Inflammatory macrophage (primary cell): Measurements from ENCODE around the gene SYCP2L.
"Not testable (repeated sequence)": the region's sequence is repeated elsewhere in the genome, so short reads cannot be mapped to it uniquely, and the experiment has no call there.

ENCODE experiments used
- DNase-seq, 2 donors: peaks; one replicate each; pipeline ENCODE4 v3.0.0-alpha.2; 2020 to 2022

The SYCP2L gene

DNA sequence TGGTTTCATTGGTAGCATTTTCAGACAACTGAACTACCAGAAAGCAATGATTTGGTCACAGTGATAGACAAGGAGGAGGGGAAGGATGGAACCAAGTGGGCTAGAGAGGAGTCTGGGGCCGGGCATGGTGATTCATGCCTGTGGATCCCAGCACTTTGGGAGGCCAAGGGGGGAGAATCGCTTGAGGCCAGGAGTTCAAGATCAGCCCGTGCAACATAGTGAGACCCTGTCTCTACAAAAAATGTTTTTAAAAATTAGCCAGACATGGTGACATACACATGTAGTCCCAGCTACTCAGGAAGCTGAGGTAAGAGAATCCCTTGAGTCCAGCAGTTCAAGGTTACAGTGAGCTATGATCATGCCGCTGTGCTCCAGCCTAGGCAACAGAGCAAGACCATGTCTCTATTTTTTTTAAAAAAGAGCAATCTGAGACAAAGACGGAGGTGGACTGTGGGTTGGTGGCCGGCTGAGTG, 70.6 kb downstream of the SYCP2L start:
- no peak for DNase-seq

DNA sequence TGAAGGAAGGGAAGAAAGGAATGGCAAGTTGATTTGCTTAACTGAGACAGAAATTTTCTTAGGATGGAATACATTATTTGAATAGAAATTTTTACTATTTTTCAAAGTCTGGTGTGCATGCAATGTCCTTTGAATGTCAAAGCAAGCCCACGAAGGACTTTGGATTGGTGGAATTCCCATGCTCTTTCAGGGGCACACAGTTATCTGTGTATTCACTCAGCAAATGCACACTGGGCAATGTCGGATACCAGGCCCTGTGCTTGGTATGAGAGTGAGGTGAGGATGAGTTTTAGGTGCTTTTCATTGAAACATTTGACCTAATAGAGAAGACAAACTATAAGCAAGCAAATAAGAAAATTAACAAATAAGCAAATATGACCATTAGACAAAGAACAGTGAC, 73.3 kb downstream of the SYCP2L start:
- DNase-seq: no peak

DNA sequence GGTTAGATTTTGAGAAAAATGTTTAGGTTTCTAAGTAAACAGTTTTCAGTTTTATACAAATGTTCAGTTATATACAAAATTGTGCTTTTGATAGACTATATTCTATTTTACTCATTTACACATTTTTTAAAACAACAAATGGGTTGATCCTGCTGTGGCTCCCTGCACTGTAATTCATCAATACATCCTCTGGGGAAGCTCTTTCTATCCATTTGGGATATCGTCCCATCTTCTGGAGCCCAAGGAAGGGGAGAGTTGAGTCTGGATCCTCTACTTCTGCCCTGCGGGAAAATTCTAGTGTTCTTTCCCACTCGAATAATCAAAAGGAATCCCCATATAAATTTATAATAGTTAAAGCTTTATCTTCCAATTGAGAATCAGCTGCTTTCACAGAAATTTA, 75.0 kb downstream of the SYCP2L start:
- DNase-seq: no peak

DNA sequence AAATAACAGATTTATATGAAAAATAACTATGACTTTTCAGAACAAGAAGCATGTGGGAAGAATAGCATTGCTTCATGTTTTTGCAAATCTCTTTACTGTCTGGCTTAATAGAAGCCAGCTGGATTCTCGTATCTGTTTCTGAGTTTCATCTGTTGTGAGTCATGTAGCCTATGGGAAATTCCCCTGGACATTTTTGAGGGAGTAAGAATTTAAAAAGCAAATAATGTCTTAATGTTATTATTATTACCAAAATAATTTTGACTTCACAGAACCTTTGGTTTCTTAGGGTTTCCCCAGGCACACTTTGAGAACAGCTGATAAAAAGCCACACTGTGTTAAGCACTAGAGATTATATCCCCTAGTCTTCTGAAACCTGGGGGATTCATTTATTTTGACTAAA, 75.8 kb downstream of the SYCP2L start:
- no peak for DNase-seq

DNA sequence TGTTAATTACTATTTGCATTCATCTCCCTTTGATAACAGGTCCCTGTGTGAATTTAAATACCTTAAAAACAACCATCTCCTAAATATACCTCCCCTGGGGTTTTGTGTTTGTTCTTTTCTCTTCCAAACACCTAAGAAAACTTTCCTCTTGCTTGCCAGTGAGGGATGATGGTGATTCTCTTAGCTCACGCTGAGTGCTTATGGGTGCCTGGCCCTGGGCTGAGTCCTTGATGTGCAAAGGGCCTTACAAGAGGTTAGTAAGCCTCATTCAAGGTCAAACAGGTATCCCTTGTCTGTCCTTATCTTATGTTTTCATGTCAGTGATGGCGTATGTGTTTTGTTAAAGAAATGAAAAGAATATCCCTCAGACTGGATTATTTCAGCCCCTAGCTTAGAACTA, 76.3 kb downstream of the SYCP2L start:
- no peak for DNase-seq

DNA sequence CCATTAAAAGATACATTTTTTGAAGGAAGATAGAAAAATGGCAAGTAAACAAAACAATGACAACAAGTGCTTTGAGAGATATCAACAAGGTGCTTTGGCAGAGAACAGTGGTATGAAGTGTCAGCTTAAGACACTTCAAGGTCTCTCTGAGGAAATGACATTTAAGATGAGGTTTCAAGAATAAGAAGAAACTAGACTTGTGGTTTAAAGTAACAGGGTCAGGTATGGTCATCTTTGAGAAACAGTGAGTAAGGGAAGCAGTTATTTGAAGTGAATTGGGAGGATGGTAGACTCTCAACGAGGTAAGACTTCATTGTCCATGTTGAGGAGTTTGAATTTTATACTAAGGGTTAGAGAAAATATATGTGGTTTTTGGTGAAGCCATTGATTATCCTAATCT, 77.8 kb downstream of the SYCP2L start:
- no peak for DNase-seq

DNA sequence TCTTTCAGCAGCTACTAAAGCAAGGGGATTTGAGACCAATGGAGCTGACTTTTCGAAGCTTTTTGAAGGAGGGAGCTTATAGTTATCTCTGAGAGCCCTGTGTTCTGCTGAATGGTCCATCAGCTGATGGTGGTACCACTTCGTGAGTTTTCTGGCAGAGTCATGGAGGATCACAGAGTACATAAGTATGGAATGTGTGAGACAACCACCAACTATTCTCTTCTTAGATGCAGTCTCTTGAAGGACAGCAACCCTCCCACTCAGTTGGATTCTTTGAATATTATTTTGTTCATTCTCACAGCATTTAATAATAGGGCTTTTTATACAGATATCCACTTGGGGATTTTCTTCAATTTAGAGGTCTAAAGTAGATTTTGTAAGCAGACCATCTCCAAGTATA, 81.9 kb downstream of the SYCP2L start:
- no peak for DNase-seq

DNA sequence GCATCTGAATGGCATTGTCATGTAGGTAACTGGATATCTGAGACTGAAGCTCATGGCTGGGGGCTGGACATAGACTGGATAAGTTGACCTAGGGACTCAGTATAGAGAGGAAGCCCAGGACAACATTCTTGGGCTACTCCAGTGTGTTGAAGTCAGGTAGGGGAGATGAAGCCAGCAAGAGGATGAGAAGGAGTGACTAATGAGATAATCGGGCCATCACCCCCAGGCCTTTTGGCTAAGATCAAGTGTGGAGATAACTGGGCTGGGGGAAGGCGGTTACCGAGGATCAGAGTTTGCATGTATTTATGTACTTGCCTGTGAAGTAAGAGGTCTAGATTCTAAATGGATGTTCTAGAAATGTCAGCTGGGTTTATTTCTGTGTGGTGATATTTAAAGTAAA, 83.9 kb downstream of the SYCP2L start:
- no peak for DNase-seq

DNA sequence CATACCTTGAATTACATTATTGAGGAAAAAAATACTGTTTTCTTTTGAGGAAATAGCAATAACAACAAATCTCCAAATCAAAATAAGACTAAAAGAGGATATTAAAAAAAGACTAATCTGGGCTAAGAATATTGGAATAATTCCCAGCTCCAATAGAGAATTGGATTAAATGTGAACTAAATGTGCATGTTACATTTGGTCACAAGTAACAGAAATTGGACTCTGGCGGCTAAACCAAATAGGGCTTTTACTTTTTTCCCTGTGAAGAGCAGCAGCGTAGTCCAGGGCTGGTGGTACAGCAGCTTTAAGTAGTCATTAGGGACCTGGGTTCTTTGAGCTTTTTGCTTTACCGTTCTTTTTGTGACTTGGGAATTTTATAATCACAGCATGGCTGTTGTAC, 85.3 kb downstream of the SYCP2L start:
- no peak for DNase-seq

DNA sequence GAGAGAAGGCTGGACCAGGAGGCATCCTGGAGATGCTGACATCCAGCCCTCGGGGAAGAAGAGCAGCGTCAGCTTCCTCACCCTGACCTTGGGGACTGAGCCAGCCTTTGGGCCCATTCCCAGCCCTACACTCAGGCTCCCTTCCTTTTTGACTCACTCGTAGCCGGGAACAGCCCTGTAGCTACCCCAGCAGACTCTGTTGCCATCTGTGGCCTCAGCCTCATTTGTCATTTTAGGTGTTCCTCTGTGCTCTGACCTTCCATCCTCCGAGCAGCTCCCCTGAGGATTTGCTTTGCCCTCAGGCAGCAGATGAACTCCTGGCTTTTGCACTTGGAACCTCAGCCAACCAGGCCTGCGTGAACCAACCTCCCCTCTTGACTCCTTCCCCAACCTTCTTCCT, 89.7 kb downstream of the SYCP2L start:
- DNase-seq: no peak

DNA sequence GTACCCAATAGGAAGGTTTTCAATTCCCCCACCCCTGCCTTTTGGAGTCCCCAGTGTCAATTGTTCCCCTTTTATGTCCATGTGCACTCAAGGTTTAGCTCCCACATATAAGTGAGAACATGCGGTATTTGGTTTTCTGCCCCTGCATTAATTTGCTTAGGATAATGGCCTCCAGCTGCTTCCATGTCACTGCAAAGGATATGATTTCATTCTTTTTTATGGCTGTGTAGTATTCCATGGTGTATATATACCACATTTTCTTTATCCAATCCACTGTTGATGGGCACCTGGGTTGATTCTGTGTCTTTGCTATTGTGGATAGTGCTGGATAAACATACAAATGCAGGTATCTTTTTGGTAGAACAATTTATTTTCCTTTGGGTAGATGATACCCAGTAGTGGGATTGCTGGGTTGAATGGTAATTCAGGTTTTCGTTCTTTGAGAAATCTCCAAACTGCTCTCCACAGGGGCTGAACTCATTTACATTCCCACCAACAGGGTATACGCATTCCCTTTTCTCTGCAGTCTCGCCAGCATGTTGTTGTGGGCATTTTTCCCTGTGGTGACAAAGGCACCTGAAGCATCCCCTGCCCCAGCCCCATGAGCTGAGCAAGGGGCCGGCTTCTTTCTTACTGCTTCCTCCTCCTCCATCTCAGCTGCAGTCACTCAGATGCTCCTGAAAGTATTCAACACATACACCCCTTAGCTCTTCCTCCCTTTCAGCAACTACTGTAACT, 90.5 kb downstream of the SYCP2L start:
- DNase-seq: no peak

DNA sequence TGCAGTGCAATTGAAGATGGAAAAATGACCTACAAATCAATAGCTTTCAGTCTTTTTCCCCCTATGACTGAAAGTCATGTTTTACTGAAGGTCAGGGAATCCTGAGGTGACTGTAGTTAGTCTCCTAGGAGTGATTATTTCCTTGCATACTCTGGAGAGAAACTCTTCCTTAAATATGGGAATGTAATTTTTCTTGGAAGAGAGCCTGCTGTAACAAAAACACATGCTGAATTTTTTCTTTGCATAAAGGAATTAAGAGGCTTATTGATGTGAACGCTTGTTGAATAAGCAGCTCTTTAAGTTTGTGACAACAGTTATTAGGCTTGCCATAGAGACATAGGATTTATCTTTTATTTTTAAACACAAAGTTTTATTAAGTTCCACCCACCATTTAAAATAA, 92.8 kb downstream of the SYCP2L start:
- DNase-seq: no peak

DNA sequence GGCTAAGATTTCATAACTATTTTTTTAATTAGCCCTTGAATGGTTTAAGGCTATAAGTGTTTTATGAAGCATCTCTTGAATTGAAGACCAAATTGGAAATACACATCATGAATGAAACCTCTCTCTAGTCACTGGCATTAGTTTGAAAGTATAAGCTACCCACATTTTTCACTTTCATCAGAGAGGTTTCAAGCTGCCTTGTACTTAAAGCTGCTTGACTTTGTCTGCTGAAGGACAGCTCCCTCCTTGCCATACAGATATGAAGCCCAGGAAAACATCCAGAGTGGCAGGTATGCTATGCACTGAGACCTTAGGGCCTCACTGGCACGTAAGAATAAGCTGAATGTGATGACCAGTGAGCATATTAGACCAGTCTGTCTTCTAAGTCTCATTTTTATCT, 94.6 kb downstream of the SYCP2L start:
- DNase-seq: no peak

DNA sequence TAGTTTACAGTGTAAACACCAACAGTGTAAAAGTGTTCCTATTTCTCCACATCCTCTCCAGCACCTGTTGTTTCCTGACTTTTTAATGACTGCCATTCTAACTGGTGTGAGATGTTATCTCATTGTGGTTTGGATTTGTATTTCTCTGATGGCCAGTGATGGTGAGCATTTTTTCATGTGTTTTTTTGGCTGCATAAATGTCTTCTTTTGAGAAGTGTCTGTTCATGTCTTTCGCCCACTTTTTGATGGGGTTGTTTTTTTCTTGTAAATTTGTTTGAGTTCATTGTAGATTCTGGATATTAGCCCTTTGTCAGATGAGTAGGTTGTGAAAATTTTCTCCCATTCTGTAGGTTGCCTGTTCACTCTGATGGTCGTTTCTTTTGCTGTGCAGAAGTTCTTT, 98.1 kb downstream of the SYCP2L start:
- DNase-seq: not testable (repeated sequence)

DNA sequence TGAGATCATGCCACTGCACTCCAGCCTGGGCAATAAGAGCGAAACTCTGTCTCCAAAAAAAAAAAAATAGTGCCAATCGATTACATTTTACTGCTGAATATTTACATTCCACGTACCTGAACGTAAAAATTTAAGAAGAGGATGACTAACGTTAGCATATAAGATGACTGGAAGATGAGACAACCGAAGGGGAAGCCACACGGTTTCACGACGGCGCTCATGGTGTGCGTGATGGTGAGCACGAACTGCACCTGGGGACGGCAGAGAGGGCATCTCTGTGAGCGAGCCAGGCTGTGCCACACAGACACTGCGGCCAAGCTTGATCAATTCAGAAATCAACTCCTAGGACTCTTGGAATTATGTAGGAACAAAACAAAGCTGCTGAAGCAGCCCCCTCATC, 102.7 kb downstream of the SYCP2L start:
- DNase-seq: no peak

DNA sequence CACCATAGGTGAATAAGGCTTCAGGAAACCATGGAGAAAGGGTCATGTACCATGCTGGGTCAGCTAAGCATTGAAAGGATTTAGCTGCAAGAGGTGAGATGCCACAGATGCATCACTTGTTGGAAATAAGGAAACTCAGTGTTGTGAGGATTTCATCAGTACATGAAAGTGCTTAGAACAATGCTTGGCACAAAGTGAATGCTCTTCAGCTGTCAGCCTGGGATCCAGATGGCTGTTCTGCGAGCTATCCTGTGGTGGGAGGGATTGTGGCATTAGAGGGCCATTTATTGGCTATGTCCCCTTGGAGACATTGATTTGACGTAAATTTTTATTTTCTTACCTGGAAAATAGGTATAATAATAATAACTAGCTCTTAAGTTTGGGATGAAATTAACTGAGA, 104.3 kb downstream of the SYCP2L start:
- no peak for DNase-seq

DNA sequence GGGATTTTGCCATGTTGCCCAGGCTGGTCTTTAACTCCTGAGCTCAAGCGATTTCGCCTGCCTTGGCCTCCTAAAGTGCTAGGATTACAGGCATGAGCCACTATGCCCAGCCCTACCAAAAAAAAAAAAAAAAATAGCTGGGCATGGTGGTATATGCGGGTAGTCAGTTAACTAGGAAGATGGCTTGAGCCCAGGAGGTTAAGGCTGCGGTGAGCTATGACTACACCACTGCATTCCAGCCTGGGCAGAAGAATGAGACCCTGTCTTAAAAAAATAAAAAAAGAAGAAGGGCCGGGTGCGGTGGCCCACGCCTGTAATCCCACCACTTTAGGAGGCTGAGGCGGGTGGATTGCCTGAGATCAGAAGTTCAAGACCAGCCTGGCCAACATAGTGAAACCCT, 107.0 kb downstream of the SYCP2L start:
- DNase-seq: no peak

DNA sequence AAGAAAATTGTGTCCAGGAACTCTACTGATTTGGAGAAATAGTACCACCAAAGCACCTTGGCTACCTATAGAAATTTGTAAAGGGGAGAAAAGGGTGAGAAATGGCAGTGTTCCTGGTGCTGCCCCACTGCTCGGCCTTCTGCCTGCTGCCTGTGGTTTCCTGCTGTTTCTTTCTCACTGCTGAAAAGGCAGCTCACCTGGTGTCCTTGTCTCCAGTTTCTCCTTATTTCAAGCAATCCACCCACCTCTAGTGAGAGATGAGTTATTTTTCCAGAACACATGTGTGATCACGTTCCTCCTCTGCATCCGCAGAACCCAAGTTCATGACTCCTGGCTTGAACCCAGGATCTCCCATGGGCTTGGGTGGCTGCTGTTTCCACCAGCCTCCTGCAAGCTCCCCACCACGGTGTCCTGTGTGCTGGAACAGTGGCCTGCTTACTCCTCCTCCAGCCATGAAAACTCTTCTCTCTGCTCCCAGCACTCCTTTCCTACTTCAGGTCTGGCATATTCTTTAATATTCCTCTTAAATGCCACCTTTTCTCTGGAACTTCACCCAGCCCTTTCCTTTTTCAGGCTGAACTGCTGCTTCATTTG, 108.4 kb downstream of the SYCP2L start:
- no peak for DNase-seq

DNA sequence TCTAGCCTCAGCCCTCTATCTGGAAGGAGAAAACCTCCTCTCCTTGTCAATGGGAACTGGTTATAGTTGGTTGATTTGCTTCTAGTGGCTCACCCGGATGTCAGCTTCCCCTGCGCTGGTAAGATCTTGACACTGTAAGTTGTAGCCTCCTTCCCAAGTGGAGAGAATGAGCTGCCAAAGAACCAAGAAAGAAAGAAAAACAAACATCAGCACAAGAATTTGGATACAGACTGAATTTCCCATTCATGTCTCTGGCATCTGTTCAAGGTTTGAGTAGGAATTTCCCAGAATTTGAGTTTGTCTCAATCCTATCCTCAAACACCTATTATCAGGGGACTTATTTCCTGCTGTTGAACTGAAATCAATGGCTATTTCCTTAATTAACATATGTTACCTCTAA, 113.1 kb downstream of the SYCP2L start:
- no peak for DNase-seq

DNA sequence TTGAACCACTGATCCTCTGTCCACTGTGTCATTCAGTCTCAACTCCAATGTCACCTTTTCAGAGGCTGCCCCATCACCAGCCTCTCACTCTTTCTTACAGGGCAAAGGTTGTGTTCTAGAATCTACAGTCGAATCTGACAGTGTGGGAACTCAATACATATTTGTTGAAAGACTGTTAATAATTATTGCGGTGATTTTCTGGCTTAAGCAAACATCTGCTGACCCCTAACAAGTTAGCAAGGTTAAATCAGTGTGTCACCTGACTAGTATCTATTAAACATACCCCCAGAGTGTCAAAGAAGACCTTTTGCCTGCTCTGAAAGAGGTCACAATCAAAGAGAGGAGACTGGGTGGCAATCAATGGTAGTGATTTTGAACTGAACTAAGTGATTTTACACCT, 115.3 kb downstream of the SYCP2L start:
- no peak for DNase-seq

DNA sequence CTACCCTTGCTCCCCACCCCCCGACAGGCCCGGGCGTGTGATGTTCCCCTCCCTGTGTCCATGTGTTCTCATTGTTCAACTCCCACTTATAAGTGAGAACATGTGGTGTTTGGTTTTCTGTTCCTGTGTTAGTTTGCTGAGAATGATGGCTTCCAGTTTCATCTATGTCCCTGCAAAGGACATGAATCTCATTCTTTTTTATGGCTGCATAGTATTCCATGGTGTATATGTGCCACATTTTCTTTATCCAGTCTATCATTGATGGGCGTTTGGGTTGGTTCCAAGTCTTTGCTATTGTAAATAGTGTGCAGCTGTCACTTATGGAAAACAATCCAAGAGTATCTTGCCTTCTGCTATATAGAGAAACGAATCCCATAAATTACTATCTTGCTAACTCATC, 116.4 kb downstream of the SYCP2L start:
- DNase-seq: not testable (repeated sequence)

DNA sequence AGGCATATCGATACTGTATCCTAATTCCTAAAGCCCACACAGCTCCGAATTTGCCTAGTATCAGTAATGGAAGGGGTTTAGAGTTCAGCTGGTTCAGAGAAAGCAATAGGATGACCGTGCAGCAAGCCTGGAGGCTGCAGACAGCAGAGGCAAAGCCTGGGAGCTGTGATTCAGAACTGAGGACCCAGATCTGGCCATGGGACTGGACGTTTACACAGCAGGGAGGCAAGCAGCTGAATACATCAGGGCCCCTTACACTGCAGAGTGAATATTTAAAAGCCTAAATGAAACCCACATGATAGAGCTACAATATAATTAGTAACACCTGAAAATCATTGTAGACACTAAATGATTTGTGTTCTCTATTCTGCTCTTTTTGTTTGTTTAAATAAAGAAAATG, 119.2 kb downstream of the SYCP2L start:
- DNase-seq: no peak

DNA sequence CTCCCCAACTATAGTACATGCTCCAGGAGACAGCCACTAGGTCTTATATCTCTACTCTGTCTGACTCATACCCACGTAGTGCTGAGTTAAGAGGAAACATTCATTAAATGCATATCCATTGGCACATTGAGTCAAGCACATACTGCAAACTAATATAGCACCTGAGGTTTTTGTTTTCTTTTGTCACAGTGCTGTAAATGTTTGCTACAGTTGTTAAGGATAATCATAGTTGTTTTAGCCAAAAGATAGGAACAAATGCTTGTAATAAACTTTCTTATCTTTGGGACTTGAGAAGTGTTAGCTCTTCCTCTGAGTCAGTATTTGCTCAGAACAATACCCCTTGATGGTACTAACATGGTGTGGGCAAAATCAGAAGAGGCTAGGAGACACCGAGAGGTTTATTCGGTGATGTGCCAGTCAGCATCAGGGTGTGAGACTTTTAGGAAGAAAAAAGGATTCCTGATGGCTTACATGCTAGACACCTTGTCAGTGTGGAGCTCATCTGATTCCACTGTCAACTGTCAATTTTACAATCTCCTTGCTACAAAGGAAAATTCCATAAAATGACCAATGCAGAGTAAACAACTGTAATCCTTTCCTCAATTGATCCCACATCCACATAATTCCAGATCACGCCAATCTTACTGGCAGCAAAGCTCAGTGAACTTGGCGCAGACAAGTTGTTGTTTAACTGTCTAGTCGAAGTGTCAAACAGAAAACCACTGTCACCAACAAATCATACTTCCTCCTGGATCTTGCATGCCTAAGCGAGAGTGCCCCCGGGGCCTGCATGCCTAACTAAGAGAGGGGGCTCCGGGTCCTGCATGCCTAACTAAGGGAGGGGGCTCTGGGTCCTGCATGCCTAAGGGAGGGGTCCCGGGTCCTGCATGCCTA, 121.1 kb downstream of the SYCP2L start:
- no peak for DNase-seq

DNA sequence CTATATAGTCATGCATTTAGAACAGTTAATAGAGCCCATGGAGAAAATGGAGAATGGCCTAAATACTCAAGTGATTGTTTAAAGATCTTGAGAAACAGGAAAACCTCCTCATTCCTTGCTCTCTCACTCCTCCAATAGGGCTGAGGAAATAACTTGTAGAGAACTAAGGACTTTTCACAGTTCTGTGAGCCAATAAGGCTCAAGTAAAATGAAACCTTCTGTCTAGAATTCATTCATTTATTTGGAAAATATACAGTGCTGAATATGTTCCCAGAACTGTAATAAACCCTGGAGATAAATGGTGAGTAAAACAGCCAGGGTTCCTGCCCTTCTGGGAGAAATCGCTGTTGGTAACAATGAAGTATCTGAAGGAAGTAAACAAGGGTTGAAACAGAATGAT, 122.0 kb downstream of the SYCP2L start:
- DNase-seq: no peak
